ENCODE results near the gene CALML3. TPM values are rescaled to one million over a fixed set of nuclear protein-coding genes. Genes with fewer than 3 reads are reported as not detected.

The CALML3 gene
- total RNA-seq, 1 donor from 2014 or later: not detected

GRCh38 chr10:5537684-5538083 lies 12.9 kb downstream of the CALML3 start:
- H3K27ac Mint-ChIP-seq: no peak overlapping the region
- peaks cover 3% of the 10 kb centered on the region for H3K27me3 Mint-ChIP-seq
- no peak overlapping the region for H3K4me3 Mint-ChIP-seq
- intact Hi-C loops (cut with micrococcal nuclease): loop anchor here (5.0 kb wide), 1 partner anchor 45 kb away; no protein-coding TSS in a partner anchor
- no peaks in the 10 kb centered on the region for H3K4me1 Mint-ChIP-seq
- ATAC-seq (ENCODE audit: low read depth) (no peak), DNase-seq (no peak)
- H3K36me3 Mint-ChIP-seq (ENCODE audit: low read depth): no peaks in the 10 kb centered on the region
- CTCF ChIA-PET: no interaction called here
- TF ChIP-seq CTCF (IDR thresholded peaks at IDR 0.05): no peak
- POLR2A ChIA-PET: no interaction called here
- peaks cover 3% of the 10 kb centered on the region for H3K9me3 Mint-ChIP-seq

GRCh38 chr10:5538446-5538845 lies 13.7 kb downstream of the CALML3 start:
- no peak for ATAC-seq (ENCODE audit: low read depth)
- Mint-ChIP-seq H3K27me3 (peaks cover 3% of the 10 kb centered on the region), H3K4me1 (no peaks in the 10 kb centered on the region), H3K9me3 (peaks cover 7% of the 10 kb centered on the region), H3K4me3 (no peak overlapping the region), H3K36me3 (ENCODE audit: low read depth) (no peaks in the 10 kb centered on the region), H3K27ac (no peak overlapping the region)
- DNase-seq: no peak
- intact Hi-C loops (cut with micrococcal nuclease): loop anchor here (5.0 kb wide), 1 partner anchor 44 kb away; no protein-coding TSS in a partner anchor
- no peak for TF ChIP-seq CTCF (IDR thresholded peaks at IDR 0.05)
- ChIA-PET CTCF (no interaction called here), POLR2A (no interaction called here)

GRCh38 chr10:5538892-5539651 lies 14.3 kb downstream of the CALML3 start:
- Mint-ChIP-seq H3K4me1 (no peaks in the 10 kb centered on the region), H3K36me3 (ENCODE audit: low read depth) (no peaks in the 10 kb centered on the region), H3K27me3 (peaks cover 3% of the 10 kb centered on the region), H3K4me3 (no peak overlapping the region), H3K9me3 (peaks cover 9% of the 10 kb centered on the region), H3K27ac (no peak overlapping the region)
- intact Hi-C loops (cut with micrococcal nuclease): loop anchor here (5.0 kb wide), 1 partner anchor 43 kb away; no protein-coding TSS in a partner anchor
- POLR2A ChIA-PET: no interaction called here
- CTCF ChIA-PET: no interaction called here
- no peak for ATAC-seq (ENCODE audit: low read depth)
- no peak for DNase-seq
- TF ChIP-seq CTCF (IDR thresholded peaks at IDR 0.05): no peak

- no peak overlapping the region for H3K4me3 Mint-ChIP-seq
- POLR2A ChIA-PET: no interaction called here
- CTCF ChIA-PET: no interaction called here
- H3K4me1 Mint-ChIP-seq: no peaks in the 10 kb centered on the region
- no peak for TF ChIP-seq CTCF (IDR thresholded peaks at IDR 0.05)
- intact Hi-C loops (cut with micrococcal nuclease): no loop called here
- peaks cover 3% of the 10 kb centered on the region for H3K27me3 Mint-ChIP-seq
- no peaks in the 10 kb centered on the region for H3K36me3 Mint-ChIP-seq (ENCODE audit: low read depth)
- peaks cover 9% of the 10 kb centered on the region for H3K9me3 Mint-ChIP-seq
- no peak overlapping the region for H3K27ac Mint-ChIP-seq
- DNase-seq: no peak
- no peak for ATAC-seq (ENCODE audit: low read depth)
These were observed 15.3 kb downstream of the CALML3 start for GRCh38 chr10:5540080-5540479.

GRCh38 chr10:5540891-5541290 lies 16.1 kb downstream of the CALML3 start:
- no peak for TF ChIP-seq CTCF (IDR thresholded peaks at IDR 0.05)
- no peak overlapping the region for H3K27ac Mint-ChIP-seq
- DNase-seq (no peak), ATAC-seq (ENCODE audit: low read depth) (no peak)
- POLR2A ChIA-PET: no interaction called here
- H3K27me3 Mint-ChIP-seq: peaks cover 3% of the 10 kb centered on the region
- CTCF ChIA-PET: no interaction called here
- intact Hi-C loops (cut with micrococcal nuclease): no loop called here
- H3K4me3 Mint-ChIP-seq: no peak overlapping the region
- H3K36me3 Mint-ChIP-seq (ENCODE audit: low read depth): no peaks in the 10 kb centered on the region
- H3K9me3 Mint-ChIP-seq: peaks cover 9% of the 10 kb centered on the region
- H3K4me1 Mint-ChIP-seq: no peaks in the 10 kb centered on the region

All from activated B cell treated with CpG ODN at 0.5 μM for 24 hours (primary cell).